ENCODE data around the gene IL11RA. TPM values are rescaled to one million over a fixed set of nuclear protein-coding genes. Genes with fewer than 3 reads are reported as not detected.
A peak's percentile ranks its signal among the peaks of the same experiment; 100 is the strongest.

The IL11RA gene
- total RNA-seq, 1 donor from 2014 or later = 56.5 TPM

GRCh38 chr9:34633851-34634550, 18.0 kb upstream of the IL11RA start:
- H3K36me3 ChIP-seq = peaks cover 10% of the 10 kb centered on the region
- H3K4me3 ChIP-seq = no peak overlapping the region
- no peaks in the 10 kb centered on the region for H3K9me3 ChIP-seq (replicated peaks)
- H3K27me3 ChIP-seq (ENCODE audit: low read depth) = peaks cover 14% of the 10 kb centered on the region
- TF ChIP-seq CTCF (IDR thresholded peaks at IDR 0.05; ENCODE audit: borderline replicate concordance) = peak; percentile 90
- DNase-seq = peak; percentile 53
- H3K4me1 ChIP-seq = peaks cover 41% of the 10 kb centered on the region
- intact Hi-C loops (cut with micrococcal nuclease) = no loop called here
- no peak overlapping the region for H3K27ac ChIP-seq (replicated peaks)

DNA sequence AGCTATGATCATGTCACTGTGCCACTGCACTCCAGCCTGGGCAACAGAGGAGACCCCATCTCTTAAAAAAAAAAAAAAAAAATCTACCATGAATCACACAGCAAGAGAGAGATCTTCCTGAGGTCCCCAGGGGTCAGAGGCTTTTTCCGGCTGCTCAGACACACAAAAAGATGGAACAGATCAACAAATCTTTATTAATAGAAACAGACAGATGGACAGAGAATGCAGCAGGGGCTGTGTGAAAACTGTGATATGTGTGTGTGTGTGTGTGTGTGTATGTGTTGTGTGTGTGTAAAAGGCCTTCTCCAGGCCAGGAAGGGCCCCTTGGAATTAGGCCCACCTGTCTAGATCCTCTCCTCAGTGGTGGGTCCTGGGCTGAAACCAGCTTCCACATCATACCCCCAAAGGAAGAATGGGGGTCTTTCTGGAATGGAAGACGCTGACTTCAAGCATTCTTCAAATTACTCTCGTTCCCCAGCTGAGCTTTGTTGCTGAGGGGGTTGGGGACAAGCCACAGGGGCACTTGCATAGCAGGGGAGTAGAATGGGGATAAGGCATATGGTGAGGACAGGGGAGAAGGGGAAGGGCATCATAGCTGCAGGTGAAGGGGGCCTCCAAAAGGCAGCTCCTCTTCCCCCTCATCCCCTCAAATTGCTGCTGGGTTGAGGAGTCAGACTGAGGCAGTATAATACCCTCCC, 17.3 kb upstream of the IL11RA start:
- H3K27ac ChIP-seq (replicated peaks) = no peak overlapping the region
- H3K27me3 ChIP-seq (ENCODE audit: low read depth) = peaks cover 7% of the 10 kb centered on the region
- peaks cover 37% of the 10 kb centered on the region for H3K4me1 ChIP-seq
- H3K36me3 ChIP-seq = peaks cover 10% of the 10 kb centered on the region
- no peaks in the 10 kb centered on the region for H3K9me3 ChIP-seq (replicated peaks)
- intact Hi-C loops (cut with micrococcal nuclease) = no loop called here
- H3K4me3 ChIP-seq = no peak overlapping the region
- TF ChIP-seq CTCF (IDR thresholded peaks at IDR 0.05; ENCODE audit: borderline replicate concordance) = no peak
- no peak for DNase-seq

DNA sequence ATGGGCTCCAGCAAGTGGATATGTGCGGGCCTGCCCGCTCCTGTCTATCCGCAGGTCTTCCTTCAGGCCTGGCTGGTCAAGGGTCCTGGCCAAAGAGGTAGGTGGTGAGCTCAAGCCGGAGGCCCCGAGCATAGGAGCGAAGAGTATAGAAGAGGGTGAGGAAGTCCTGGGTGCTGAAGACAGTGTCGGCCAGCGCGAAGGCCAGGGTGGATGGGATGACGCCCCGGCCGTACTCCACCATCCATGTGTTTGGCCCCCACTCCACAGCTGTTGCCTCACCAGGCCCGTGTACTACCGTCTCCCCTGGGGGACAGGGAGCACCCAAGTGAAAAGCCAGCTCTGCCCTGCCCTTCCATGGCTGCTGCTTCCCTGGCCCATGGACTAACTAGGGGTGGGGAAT, 16.4 kb upstream of the IL11RA start:
- peaks cover 10% of the 10 kb centered on the region for H3K36me3 ChIP-seq
- H3K27me3 ChIP-seq (ENCODE audit: low read depth) = no peaks in the 10 kb centered on the region
- DNase-seq = no peak
- intact Hi-C loops (cut with micrococcal nuclease) = no loop called here
- peaks cover 37% of the 10 kb centered on the region for H3K4me1 ChIP-seq
- H3K27ac ChIP-seq (replicated peaks) = no peak overlapping the region
- H3K9me3 ChIP-seq (replicated peaks) = no peaks in the 10 kb centered on the region
- TF ChIP-seq CTCF (IDR thresholded peaks at IDR 0.05; ENCODE audit: borderline replicate concordance) = no peak
- no peak overlapping the region for H3K4me3 ChIP-seq

DNA sequence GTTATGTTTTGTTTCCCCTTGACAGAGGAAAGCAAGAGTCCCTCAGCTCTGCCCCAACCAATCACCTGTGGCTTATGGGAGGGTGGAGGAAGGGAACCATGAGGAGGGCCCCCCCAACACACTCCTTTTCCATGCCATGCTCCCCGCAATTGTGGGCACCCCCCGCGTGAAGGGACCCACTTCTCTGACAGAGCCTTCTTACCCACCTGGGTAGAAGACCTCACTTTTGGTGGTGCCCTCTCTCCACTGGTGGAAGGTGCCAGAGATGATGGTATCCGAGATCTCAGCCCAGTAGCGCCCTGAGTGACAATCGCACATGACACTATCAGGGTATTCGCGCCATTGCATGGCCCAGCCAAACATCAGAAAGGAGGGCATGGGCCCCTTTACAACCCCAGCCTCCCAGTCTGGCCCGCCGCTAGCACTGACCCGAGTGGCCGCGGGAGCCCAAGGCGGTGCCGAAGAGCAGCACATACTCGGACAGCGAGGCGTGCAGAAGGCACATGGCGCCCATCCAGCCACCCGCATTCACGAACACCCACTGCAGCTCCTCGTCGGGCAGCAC, 15.1 kb upstream of the IL11RA start:
- H3K4me1 ChIP-seq = peaks cover 37% of the 10 kb centered on the region
- H3K27ac ChIP-seq (replicated peaks) = peak overlapping the region; percentile 84
- intact Hi-C loops (cut with micrococcal nuclease) = no loop called here
- H3K9me3 ChIP-seq (replicated peaks) = no peaks in the 10 kb centered on the region
- DNase-seq = no peak
- peaks cover 10% of the 10 kb centered on the region for H3K36me3 ChIP-seq
- no peaks in the 10 kb centered on the region for H3K27me3 ChIP-seq (ENCODE audit: low read depth)
- TF ChIP-seq CTCF (IDR thresholded peaks at IDR 0.05; ENCODE audit: borderline replicate concordance) = no peak
- H3K4me3 ChIP-seq = peak overlapping the region; percentile 78

- TF ChIP-seq CTCF (IDR thresholded peaks at IDR 0.05; ENCODE audit: borderline replicate concordance) = no peak
- peak; percentile 94 for DNase-seq
- no peaks in the 10 kb centered on the region for H3K27me3 ChIP-seq (ENCODE audit: low read depth)
- intact Hi-C loops (cut with micrococcal nuclease) = no loop called here
- H3K4me1 ChIP-seq = peaks cover 37% of the 10 kb centered on the region
- peaks cover 10% of the 10 kb centered on the region for H3K36me3 ChIP-seq
- H3K4me3 ChIP-seq = peak within 1 kb of the TSS; percentile 78
- H3K27ac ChIP-seq (replicated peaks) = peak within 1 kb of the TSS; percentile 84
- no peaks in the 10 kb centered on the region for H3K9me3 ChIP-seq (replicated peaks)
These were observed 14.4 kb upstream of the IL11RA start, which contains the start of gene SIGMAR1 for GRCh38 chr9:34637356-34638137. SIGMAR1 (minus strand) TSS chr9:34637787; CDS start chr9:34637697, 90 bp downstream.

All from left ventricle myocardium inferior (tissue), 1 donor.